GM21528 (cell line): Measurements from ENCODE around the gene ACKR3.

ENCODE experiments used
- ATAC-seq: cut with Tn5 transposase; IDR thresholded peaks from one replicate; pipeline ENCODE4 v1.9.1; 2021; ENCODE audit warnings: mild to moderate bottlenecking, moderate library complexity; ENCODE audit not compliant: unreplicated experiment, low FRiP score

ACKR3 gene

DNA sequence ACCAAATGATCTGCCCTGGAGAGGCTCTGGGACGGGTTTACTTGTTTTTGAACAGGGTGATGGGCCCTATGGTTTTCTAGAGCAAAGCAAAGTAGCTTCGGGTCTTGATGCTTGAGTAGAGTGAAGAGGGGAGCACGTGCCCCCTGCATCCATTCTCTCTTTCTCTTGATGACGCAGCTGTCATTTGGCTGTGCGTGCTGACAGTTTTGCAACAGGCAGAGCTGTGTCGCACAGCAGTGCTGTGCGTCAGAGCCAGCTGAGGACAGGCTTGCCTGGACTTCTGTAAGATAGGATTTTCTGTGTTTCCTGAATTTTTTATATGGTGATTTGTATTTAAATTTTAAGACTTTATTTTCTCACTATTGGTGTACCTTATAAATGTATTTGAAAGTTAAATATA is 11.9 kb downstream of the ACKR3 start:
- ATAC-seq, result no peak

DNA sequence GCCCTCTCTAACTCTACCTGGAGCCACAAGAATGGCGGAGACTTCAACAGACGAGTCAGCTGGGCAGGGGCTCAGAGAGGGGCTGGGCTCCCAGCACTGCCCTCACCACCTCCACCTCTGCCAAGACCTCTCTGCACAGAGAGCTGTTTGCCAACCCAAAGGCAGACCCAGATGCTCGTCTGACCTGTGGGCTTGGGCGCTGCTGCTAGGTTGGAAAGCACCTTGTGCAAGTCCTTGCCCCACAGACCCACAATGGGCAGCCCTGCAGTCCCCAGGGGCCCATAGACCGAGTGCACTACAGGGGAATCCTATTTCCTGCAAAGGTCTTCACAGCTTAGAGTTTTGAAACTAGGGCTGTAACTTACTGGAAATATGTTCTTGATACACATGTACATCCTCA is 13.3 kb downstream of the ACKR3 start:
- no peak for ATAC-seq

DNA sequence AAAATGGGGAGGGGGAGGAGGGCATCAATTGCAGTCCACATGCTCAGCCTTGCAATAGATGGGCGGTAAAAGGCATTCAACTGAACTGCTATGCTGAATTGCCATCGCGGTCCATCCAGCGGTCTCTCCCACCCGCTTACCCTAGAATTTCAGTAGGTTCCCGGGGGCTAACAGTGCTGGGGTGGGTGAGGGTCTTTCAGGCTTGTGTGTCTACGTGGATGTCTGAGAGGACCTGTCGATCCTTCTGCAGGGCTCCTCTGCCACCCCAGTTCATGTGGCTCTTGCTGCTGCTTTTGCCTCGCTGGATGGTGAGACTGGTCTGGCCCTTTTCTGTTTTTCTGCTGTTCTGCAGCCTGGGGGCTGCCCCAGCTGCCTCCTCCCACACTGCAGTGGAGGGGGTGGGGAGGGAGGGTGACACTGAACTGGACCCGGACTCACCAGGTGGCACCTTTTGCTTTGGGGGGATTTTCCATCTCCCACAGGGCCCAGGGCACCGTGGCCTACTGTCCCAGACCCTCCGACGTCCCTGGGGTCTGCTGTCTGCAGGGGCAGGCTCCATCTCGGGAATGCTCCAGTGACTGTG is 14.1 kb downstream of the ACKR3 start:
- ATAC-seq, result no peak

DNA sequence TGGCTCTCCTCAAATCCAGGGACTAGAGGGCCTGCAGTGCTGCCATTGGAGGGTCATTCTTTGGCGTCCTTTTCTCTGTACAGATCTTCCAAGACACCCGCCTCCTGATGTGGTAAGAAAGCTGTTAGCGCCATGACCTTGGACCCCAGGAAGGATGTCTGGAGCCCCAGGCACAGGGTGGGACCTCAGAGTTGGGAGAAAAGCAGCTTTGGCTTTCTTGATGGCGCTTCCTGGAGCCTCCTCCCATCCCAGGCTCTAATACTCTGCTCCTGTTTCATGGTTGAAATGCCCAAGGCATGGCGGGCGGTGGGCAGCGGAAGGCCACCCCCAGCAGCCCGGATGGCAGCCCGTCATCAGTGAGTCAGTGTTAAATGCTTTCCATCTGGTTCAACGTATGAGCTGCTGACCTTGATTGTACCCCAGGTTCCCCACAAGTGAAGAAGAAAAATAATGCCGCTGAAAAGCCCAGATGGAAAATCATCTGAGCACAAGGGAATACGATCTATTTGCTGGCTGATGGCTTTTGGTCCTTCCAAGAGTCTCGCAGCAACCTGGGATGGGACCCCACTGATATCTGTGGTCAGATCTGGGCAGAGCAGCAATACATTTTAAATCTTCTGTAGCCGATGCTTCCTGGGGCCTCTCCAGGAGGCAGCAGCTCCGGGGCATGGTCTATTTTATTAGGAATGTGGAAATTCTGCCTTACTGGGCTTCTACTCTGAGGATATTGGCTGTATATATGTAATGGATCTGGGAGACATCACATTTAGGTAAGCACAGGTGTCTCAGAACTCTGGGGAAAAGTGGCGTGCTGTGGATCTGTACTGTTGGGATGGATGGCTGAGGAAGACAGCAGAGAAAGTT is 15.1 kb downstream of the ACKR3 start:
- ATAC-seq, result no peak

DNA sequence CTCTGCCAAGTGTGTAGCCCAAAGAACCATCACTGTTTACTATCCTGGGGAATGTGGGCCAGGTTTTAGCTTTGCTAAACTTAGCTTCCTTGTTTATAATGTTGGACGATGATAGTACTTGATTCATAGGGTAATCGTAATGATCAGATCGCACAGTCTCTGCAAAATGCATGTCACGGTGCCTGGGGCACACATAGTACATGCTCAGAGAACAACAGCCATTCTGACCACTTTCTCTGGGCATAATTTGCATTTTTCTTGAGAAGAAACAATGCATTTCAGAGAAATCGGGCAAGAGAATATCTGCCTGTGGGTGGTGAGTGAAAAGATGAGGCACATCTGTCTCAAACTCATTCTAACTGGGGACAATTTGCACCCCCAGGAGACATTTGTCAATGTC is 16.3 kb downstream of the ACKR3 start:
- no peak for ATAC-seq

DNA sequence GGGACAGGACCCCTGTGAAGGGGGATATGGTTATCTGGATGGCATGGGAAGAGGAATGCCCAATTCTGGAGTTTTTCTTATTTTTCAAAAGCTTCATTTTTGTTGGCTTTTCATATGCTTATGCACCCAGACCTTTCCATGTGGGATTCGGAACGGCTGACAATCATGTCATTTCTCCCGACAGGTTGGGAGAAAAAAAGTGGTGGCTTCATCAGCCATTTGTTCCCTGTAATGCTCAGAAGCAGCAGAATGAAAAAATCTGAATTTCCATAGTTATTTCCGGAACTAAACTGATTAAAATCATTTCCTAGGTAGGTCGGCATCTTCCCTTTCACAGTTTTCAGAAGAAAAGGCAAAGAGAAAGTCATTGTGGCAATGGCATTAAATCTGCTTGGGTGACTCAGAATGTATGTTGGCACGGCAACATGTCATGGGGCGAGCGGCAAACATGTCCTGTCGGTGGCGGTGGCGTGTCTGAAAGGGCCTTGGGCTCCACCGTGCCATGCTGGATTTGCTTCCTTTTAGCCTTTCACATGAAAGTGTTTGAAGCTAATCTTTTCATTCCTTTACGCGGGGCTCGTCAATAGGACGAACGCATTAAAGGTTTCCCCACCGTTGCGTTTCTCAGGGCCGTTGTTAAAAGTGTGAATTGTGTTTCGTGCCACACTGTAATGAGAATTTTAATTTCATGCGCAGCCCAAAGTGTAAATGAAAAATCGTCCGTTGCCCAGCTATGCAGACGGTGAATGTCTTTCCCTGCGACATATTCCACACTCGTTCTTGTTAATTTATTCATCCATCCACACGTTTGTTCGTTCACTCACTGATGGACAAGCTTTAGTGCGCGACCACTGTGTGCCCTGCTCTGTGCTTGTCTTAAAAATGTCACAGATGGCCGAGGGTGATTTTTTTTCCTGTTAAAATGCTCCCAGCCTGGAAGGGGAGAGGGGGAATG is 18.5 kb downstream of the ACKR3 start:
- no peak for ATAC-seq

DNA sequence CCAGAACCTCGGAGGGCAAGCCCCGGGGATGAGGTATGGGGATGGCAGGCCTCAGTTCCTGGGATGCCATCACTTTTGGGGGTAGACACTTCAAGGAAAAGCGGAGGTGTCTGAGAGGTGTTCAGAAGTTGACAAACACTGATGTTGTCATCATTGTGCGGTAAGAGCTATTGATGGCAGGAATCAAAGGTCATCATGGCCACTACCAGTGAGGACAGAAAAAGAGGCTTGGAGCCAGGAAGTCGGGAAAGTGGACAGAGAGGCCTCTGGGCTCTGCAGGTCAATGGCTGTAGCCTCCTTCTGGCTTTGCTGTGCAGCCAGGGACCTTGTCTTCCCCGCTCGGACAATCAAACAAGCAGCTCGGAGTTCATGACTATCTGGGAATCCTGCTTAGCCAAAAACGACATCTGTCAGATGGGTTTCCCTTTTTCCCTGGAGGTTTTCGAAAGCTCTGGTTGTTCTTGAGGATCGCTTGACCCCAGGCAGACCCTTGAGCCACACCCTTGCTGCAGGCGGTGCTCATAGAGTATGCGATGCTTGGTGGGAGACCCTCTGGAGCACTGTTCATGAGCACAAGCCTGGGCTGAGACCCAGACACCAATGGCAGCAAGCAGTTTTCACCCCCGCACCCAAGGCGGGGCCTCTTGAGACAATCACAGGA is 19.4 kb downstream of the ACKR3 start:
- ATAC-seq, result no peak

DNA sequence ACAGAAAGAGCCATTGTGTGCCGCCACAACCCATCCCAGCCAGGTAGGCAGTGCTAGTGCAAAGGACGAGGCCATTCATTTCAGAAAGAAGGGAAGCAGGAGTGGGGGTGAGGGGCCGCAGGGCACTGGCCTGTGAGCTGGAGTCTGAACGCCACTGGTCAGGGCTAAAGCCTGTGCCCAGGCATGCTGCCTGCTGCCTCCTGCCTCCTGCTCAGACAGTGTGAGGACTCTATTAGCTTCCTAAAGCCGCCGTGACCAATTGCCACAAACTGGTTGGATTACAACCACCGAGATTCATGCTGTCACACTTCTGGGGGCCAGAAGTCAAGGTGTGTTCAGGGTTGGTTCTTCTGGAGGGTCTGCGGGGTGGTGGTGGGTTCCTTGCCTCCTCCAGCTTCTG is 21.2 kb downstream of the ACKR3 start:
- ATAC-seq, result no peak

DNA sequence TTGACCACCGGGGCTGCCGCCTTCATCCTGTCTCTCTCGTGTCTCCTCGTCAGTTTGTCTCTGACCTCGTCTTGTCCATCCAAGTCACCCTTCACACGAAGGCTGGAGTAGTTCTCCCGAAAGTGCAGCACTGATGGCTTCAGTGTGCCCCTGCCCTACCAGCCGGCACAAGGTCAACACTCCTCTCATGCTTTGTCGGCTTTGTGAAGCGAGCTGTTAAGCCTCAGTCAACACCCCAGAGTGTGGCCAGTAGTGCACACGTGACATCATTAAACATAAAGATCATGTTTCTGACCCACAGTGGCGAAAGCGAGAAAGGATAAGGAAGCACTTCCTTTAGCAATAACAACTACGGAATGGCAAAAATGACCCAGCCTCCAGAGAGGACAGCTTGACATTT is 23.2 kb downstream of the ACKR3 start:
- no peak for ATAC-seq

DNA sequence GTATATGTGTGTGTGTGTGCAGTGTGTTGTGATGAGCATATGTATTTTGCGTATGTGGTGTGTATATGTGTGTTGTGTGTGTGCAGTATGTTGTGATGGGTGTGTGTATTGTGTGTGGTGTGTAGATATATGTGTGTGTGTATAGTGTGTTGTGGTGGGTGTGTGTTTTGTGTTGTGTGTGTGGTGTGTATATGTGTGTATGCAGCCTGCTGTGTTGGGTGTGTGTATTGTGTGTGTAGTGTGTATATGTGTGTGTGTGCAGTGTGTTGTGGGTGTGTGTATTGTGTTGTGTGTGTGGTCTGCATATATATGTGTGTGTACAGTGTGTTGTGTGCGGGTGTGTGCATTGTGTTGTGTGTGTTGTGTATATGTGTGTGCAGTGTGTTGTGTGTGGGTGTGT is 23.9 kb downstream of the ACKR3 start:
- no peak for ATAC-seq

DNA sequence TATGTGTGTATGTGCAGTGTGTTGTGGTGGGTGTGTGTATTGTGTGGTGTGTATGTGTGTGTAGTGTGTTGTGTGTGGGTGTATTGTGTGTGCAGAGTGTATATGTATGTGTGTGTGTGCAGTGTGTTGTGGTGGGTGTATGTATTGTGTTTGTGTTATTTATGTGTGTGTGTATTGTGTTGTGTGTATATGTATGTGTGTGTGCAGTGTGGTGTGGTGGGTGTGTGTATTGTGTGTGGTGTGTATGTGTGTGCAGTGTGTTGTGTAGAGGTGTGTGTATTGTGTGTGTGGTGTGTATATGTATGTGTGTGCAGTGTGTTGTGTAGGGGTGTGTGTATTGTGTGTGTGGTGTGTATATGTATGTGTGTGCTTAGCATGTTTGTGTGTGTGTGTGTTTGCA is 24.3 kb downstream of the ACKR3 start:
- ATAC-seq, result no peak

DNA sequence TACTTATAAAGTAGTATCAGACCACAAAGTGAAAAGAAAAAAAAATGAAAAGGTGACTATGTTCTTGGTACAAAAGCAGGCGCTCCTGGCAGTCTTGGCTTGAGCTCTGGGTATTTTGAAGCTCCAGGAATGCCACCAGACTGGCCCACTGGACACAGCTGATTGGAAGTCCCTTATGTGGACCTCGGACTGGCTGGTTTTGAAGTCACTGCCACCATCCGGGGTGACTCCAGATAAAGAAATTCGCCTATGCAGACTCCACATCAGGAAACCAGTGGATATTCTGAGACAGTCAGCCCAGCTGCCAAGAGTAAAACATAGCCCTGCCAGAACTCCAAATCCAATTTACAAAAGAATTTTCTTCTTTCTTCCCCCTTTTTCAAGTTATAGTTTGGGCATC is 28.0 kb downstream of the ACKR3 start:
- no peak for ATAC-seq

DNA sequence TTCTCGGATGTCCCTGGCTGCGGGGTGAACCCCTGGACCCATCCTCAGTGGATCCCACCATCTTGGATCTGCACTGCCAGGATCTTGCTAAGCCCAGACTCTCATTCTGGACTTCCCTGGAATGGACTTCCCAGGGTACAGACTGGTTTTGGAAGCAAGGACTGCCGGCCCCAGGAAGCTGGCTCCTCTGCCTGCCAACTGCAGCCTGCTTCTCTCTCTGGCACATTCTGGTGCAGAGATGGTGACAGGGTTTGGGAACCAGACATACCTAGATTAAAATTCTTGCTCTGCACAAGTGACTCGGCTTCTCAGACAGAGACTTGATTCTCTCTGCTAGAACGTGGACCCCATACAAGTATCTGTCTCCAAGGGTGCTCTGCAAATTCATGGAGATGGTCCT is 29.4 kb downstream of the ACKR3 start:
- ATAC-seq, result no peak

DNA sequence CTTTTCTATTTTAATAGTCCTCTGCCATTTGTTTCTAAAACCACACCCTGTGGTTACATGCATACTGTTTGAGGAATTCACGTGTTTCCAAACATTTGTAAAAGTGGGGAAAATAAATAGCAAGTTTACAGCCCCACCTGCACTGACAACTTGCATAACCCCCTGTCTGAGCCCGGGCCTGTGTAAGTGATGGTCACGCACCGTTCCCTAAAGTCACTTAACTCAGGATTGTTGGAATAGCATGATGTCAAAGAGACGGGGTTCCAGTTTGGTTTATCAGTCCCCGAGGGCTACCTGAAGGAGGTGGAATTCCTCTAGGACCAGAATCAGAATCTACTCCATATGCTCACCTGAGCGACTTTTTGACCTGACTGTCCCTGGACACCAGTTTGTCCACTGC is 30.5 kb downstream of the ACKR3 start:
- no peak for ATAC-seq

DNA sequence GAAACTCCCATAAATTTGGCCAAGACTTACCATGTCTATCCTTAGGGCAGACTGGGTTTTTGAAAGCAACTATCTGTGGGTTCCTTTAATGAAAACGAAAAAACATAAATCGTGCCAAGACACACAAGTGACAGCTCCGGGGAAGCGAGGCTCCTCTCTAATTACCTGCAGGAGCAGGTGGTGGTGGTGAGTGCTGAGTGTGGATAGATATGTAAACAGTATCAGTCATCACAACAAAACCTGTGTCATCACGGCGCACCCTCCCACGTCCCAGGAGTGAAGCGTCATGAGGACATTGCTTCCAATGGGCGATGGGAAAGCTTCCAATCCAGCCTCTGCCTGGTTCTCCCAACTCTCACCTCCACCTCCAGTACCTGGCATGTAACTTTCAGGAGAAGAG is 31.3 kb downstream of the ACKR3 start:
- ATAC-seq, result no peak

DNA sequence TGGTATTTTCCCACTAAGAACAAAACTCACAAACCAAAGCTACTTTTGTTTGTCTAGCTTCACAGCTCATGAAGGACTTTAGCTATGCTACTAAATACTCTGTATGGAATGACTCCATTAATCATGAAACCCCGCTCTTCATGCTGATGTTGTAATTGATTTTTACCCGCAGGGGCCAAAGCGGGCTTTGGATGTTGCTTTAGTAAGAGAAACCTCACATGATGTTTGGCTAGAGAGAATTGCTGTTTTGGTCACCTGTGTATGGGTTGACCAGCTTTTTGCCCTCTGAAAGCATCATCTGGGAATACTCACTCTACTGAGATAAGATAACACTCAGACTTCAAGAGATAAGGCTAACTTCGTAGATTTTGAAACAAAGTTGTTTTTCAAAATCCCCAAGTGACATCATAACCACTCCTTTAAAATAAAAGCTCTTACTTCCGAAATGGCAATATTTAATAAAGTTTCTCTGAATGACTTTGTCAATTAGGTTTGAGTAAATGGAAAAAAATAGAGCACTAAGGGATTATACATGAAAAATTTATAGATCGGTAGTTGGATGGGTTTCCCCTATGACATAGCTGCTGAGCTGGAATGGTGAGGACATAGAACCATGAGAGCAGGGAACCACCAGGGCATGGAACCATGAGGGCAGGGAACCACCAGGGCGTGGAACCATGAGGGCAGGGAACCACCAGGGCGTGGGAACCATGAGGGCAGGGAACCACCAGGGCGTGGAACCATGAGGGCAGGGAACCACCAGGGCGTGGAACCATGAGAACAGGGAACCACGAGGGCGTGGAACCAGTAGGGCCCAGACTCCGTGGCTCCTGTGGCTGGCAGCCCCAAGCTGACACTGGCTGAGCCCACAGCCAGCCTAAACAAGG is 31.9 kb downstream of the ACKR3 start:
- no peak for ATAC-seq

DNA sequence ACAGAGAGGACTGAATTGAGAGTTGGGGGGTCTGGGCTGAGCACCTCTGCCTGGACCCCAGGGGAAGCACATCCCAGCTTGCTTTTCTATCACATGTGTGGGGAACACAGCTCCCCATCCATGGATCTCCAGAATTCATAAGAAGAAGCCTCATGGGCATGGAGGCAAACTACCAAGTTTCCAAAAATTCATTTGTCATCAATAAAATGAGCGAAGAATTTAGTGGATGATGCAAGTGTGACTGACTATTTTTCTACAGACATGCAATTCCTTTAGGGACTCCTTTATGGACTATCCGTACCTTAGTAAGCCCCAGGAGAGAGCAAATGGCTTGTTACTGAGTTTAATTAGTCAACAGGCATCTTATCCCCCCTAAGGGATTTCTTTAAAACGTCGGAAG is 33.1 kb downstream of the ACKR3 start:
- no peak for ATAC-seq

DNA sequence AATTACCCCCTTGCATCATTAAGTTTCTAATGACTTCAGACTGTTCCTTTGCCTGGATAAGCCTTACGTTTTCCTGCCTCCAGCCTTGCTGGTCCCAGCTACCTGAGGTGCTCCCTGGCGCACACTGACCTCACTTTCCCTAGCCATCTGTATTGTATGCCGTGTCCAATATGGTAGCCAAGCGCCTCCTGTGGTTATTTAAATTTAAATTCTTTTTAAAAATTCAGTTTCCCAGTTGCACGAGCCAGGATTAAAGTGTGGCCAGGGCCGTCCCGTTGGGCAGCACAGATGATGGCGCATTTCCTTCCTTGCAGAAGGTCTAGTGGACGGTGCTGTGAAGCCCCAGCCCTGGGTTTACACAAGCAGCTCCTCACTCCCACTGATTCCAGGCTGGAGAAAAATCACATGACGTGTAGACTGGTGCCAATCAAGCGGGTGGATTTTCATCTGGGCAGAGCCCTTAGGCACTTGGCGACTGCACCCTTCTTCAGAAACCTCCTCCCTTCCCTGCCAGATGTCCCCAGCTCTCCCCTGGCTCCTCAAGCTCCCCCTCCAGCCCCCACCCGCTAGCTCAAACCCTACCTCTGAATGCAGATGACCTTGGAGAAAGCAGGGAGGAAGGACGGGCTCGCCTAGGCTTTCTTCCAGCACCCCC is 33.9 kb downstream of the ACKR3 start:
- ATAC-seq, result no peak
